ENCODE data around the gene UST.
A peak's percentile ranks its signal among the peaks of the same experiment; 100 is the strongest.
"Not testable (repeated sequence)": the region's sequence is repeated elsewhere in the genome, so short reads cannot be mapped to it uniquely, and the experiment has no call there.

Gene UST

GRCh38 chr6:149031859-149032598 lies 285.2 kb downstream of the UST start:
- ChIA-PET CTCF (interaction anchor here (1.3 kb wide), 2 partner anchors 49 to 400 kb away, joined by 4 to 6 read pairs; no protein-coding TSS in a partner anchor), POLR2A (interaction anchor here (0.9 kb wide), 1 partner anchor 29 kb away, joined by 3 read pairs; no protein-coding TSS in a partner anchor)
- TF ChIP-seq FOXM1 (IDR thresholded peaks at IDR 0.05; ENCODE audit: borderline replicate concordance) = no peak
- no peak for DNase-seq (ENCODE audit: extremely low spot score)

- POLR2A ChIA-PET = interaction anchor here (1.5 kb wide), 1 partner anchor 28 kb away, joined by 4 read pairs; no protein-coding TSS in a partner anchor
- DNase-seq (ENCODE audit: extremely low spot score) = peak; percentile 51
Observed at GRCh38 chr6:149032599-149033405, 286.0 kb downstream of the UST start.

GRCh38 chr6:149033454-149033853 lies 286.6 kb downstream of the UST start:
- no peak for DNase-seq (ENCODE audit: extremely low spot score)
- no peak for TF ChIP-seq SUZ12 (IDR thresholded peaks at IDR 0.05)
- no peak for TF ChIP-seq PKNOX1 (IDR thresholded peaks at IDR 0.05)
- TF ChIP-seq FOXA1 (IDR thresholded peaks at IDR 0.05) = no peak
- no peak for TF ChIP-seq LEF1 (IDR thresholded peaks at IDR 0.05; ENCODE audit: borderline replicate concordance)
- TF ChIP-seq FOXK2 (IDR thresholded peaks at IDR 0.05) = no peak
- no peak for TF ChIP-seq BHLHE40 (IDR thresholded peaks at IDR 0.05; ENCODE audit: borderline replicate concordance)
- no peak for TF ChIP-seq ELF4 (IDR thresholded peaks at IDR 0.05)
- no peak for TF ChIP-seq TARDBP (IDR thresholded peaks at IDR 0.05)
- TF ChIP-seq CTBP1 (IDR thresholded peaks at IDR 0.05; ENCODE audit: borderline replicate concordance) = no peak
- TF ChIP-seq L3MBTL2 (conservative IDR thresholded peaks at IDR 0.05) = no peak
- no peak for TF ChIP-seq FOXM1 (IDR thresholded peaks at IDR 0.05; ENCODE audit: borderline replicate concordance)
- TF ChIP-seq NFRKB (IDR thresholded peaks at IDR 0.05) = no peak
- no peak for TF ChIP-seq ZNF384 (IDR thresholded peaks at IDR 0.05)
- TF ChIP-seq HDGF (IDR thresholded peaks at IDR 0.05; ENCODE audit: borderline replicate concordance) = no peak
- ChIA-PET CTCF (interaction anchor here (1.0 to 1.3 kb wide), 5 partner anchors 44 to 484 kb away, joined by 3 to 9 read pairs (median 5); no protein-coding TSS in a partner anchor), POLR2A (interaction anchor here (1.5 kb wide), 1 partner anchor 27 kb away, joined by 4 read pairs; no protein-coding TSS in a partner anchor)

More at GRCh38 chr6:149032599-149033405, 286.0 kb downstream of the UST start:
- CTCF ChIA-PET = interaction anchor here (1.0 to 1.3 kb wide), 5 partner anchors 44 to 484 kb away, joined by 3 to 9 read pairs (median 5); no protein-coding TSS in a partner anchor
- TF ChIP-seq LEF1 (IDR thresholded peaks at IDR 0.05; ENCODE audit: borderline replicate concordance) (no peak), SP1 (IDR thresholded peaks at IDR 0.05) (no peak), NFRKB (IDR thresholded peaks at IDR 0.05) (no peak), FOXM1 (IDR thresholded peaks at IDR 0.05; ENCODE audit: borderline replicate concordance) (no peak), CTBP1 (IDR thresholded peaks at IDR 0.05; ENCODE audit: borderline replicate concordance) (no peak), SUZ12 (IDR thresholded peaks at IDR 0.05) (no peak), L3MBTL2 (conservative IDR thresholded peaks at IDR 0.05) (no peak), HDGF (IDR thresholded peaks at IDR 0.05; ENCODE audit: borderline replicate concordance) (no peak), ARNT (IDR thresholded peaks at IDR 0.05) (no peak)

GRCh38 chr6:149035766-149036165 lies 288.9 kb downstream of the UST start:
- ChIA-PET POLR2A (no interaction called here), CTCF (no interaction called here)

GRCh38 chr6:149037051-149037671 lies 290.3 kb downstream of the UST start:
- ChIA-PET CTCF (no interaction called here), POLR2A (no interaction called here)
- TF ChIP-seq SP1 (IDR thresholded peaks at IDR 0.05) (no peak), PKNOX1 (IDR thresholded peaks at IDR 0.05) (no peak), NFRKB (IDR thresholded peaks at IDR 0.05) (no peak), ELF4 (IDR thresholded peaks at IDR 0.05) (no peak), ZNF384 (IDR thresholded peaks at IDR 0.05) (no peak)
- no peak for DNase-seq (ENCODE audit: extremely low spot score)

More at GRCh38 chr6:149035766-149036165, 288.9 kb downstream of the UST start:
- TF ChIP-seq TARDBP (IDR thresholded peaks at IDR 0.05) = no peak
- no peak for TF ChIP-seq L3MBTL2 (conservative IDR thresholded peaks at IDR 0.05)
- TF ChIP-seq SUZ12 (IDR thresholded peaks at IDR 0.05) = no peak
- no peak for TF ChIP-seq FOXA1 (IDR thresholded peaks at IDR 0.05)
- no peak for TF ChIP-seq HDGF (IDR thresholded peaks at IDR 0.05; ENCODE audit: borderline replicate concordance)
- no peak for TF ChIP-seq ZNF384 (IDR thresholded peaks at IDR 0.05)
- TF ChIP-seq FOXK2 (IDR thresholded peaks at IDR 0.05) = no peak
- no peak for TF ChIP-seq BHLHE40 (IDR thresholded peaks at IDR 0.05; ENCODE audit: borderline replicate concordance)
- TF ChIP-seq ARNT (IDR thresholded peaks at IDR 0.05) = no peak
- no peak for TF ChIP-seq SP1 (IDR thresholded peaks at IDR 0.05)
- no peak for TF ChIP-seq CTBP1 (IDR thresholded peaks at IDR 0.05; ENCODE audit: borderline replicate concordance)
- DNase-seq (ENCODE audit: extremely low spot score) = no peak

GRCh38 chr6:149039025-149039424 lies 292.2 kb downstream of the UST start:
- DNase-seq (ENCODE audit: extremely low spot score); POLR2A ChIA-PET: not testable (repeated sequence)
- CTCF ChIA-PET = interaction anchor here (0.8 kb wide), 1 partner anchor 10 kb away, joined by 3 read pairs; no protein-coding TSS in a partner anchor
